SK-N-SH treated with all-trans-retinoic acid at 6 μM for 48 hours (cell line): ENCODE data around the gene ADGRG6.

Source experiments
- CREB5 ChIP-seq: fragments of 250-450 bp; sonication (Bioruptor Pico); IDR thresholded peaks from 2 replicates; pipeline ENCODE4 v1.5.1; 2020; ENCODE audit warnings: low read depth, mild to moderate bottlenecking, moderate library complexity
- CSDC2 ChIP-seq: fragments of 250-450 bp; sonication (Bioruptor Pico); IDR thresholded peaks from 2 replicates; pipeline ENCODE4 v1.5.0; 2020; ENCODE audit warnings: mild to moderate bottlenecking, moderate library complexity
- ISL1 ChIP-seq: fragments of 250-450 bp; sonication (Bioruptor Pico); IDR thresholded peaks from 2 replicates; pipeline ENCODE4 v2.1.2; 2022; ENCODE audit warnings: mild to moderate bottlenecking, moderate library complexity
- OSR1 ChIP-seq: fragments of 250-450 bp; sonication (Bioruptor Pico); IDR thresholded peaks from 2 replicates; pipeline ENCODE4 v1.8.0; 2022; ENCODE audit warnings: moderate library complexity, mild to moderate bottlenecking, inconsistent platforms
- PATZ1 ChIP-seq: fragments of 250-450 bp; sonication (Bioruptor Pico); IDR thresholded peaks from 2 replicates; pipeline ENCODE4 v1.8.0; 2020; ENCODE audit warnings: mild to moderate bottlenecking, moderate library complexity, borderline replicate concordance
- RARB ChIP-seq: fragments of 250-450 bp; sonication (Bioruptor Pico); IDR thresholded peaks from 2 replicates; pipeline ENCODE4 v1.8.0; 2021; ENCODE audit warnings: mild to moderate bottlenecking, moderate library complexity
- SNAI2 ChIP-seq: fragments of 250-450 bp; sonication (Bioruptor Pico); IDR thresholded peaks from 2 replicates; pipeline ENCODE4 v1.5.0; 2020; ENCODE audit warnings: mild to moderate bottlenecking, moderate library complexity
- TOX ChIP-seq: fragments of 250-450 bp; sonication (Bioruptor Pico); IDR thresholded peaks from 2 replicates; pipeline ENCODE4 v1.8.0; 2021; ENCODE audit warnings: mild to moderate bottlenecking, moderate library complexity, borderline replicate concordance
- TSHZ2 ChIP-seq: fragments of 250-450 bp; sonication (Bioruptor Pico); IDR thresholded peaks from 2 replicates; pipeline ENCODE4 v1.5.0; 2020; ENCODE audit warnings: mild to moderate bottlenecking, moderate library complexity
- ZFP3 ChIP-seq: fragments of 250-450 bp; sonication (Bioruptor Pico); IDR thresholded peaks from 2 replicates; pipeline ENCODE4 v1.5.0; 2020; ENCODE audit warnings: mild to moderate bottlenecking, moderate library complexity
- ZNF565 ChIP-seq: fragments of 450-650 bp; formaldehyde crosslinking; conservative IDR thresholded peaks from 2 replicates; pipeline ENCODE4 v1.5.0; 2020; ENCODE audit warnings: low read depth, mild to moderate bottlenecking, moderate library complexity
- ZNF8 ChIP-seq: fragments of 450-650 bp; formaldehyde crosslinking; IDR thresholded peaks from 2 replicates; pipeline ENCODE4 v1.5.0; 2020; ENCODE audit warnings: mild to moderate bottlenecking, moderate library complexity
- TF ChIP-seq, protein P1 (sequence below): fragments of 250-450 bp; sonication (Bioruptor Pico); IDR thresholded peaks from 2 replicates; pipeline ENCODE4 v1.5.1; 2021; ENCODE audit warnings: mild to moderate bottlenecking, moderate library complexity

GRCh38 chr6:142459271-142459670, 157.5 kb downstream of the ADGRG6 start:
- TF ChIP-seq RARB (CRISPR knock-in tag) (no peak), ZNF565 (no peak), TSHZ2 (CRISPR knock-in tag) (no peak), ZNF8 (no peak), CREB5 (CRISPR knock-in tag) (no peak), PATZ1 (CRISPR knock-in tag) (no peak), CSDC2 (CRISPR knock-in tag) (no peak), ZFP3 (no peak), SNAI2 (CRISPR knock-in tag) (no peak), ISL1 (CRISPR knock-in tag) (no peak), OSR1 (no peak), TOX (CRISPR knock-in tag) (no peak)
- TF ChIP-seq, protein P1, sequence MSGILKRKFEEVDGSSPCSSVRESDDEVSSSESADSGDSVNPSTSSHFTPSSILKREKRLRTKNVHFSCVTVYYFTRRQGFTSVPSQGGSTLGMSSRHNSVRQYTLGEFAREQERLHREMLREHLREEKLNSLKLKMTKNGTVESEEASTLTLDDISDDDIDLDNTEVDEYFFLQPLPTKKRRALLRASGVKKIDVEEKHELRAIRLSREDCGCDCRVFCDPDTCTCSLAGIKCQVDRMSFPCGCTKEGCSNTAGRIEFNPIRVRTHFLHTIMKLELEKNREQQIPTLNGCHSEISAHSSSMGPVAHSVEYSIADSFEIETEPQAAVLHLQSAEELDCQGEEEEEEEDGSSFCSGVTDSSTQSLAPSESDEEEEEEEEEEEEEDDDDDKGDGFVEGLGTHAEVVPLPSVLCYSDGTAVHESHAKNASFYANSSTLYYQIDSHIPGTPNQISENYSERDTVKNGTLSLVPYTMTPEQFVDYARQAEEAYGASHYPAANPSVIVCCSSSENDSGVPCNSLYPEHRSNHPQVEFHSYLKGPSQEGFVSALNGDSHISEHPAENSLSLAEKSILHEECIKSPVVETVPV (CRISPR knock-in tag): no peak
